HG02763 (cell line): Measurements from ENCODE around the gene CEP78.
A peak's percentile ranks its signal among the peaks of the same experiment; 100 is the strongest.
"Not testable (repeated sequence)": the region's sequence is repeated elsewhere in the genome, so short reads cannot be mapped to it uniquely, and the experiment has no call there.

Experiments used
- ATAC-seq: cut with Tn5 transposase; IDR thresholded peaks from one replicate; pipeline ENCODE4 v1.9.1; 2021; ENCODE audit warnings: mild to moderate bottlenecking, moderate library complexity; ENCODE audit not compliant: unreplicated experiment

Gene CEP78

DNA sequence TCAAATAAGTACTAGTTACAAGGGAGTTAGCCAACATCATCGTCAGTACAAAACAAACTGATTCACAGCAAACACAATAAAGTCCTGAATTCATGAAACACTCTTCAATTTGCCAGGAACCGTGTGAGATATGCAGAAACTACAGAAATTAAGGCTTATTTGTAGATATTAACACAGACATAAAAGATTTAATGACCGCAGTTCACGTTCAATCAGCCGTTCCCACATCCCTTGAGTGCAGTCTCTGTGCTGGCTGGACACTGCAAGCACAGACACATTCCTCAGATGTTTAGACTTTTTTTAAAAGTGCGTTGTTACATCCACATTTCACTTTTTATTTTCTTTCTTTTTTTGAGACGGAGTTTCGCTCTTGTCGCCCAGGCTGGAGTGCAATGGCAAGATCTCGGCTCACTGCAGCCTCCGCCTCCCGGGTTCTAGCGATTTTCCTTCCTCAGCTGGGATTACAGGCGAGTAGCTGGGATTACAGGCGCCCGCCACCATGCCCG, 566 bp upstream of the CEP78 start:
- ATAC-seq, result no peak

DNA sequence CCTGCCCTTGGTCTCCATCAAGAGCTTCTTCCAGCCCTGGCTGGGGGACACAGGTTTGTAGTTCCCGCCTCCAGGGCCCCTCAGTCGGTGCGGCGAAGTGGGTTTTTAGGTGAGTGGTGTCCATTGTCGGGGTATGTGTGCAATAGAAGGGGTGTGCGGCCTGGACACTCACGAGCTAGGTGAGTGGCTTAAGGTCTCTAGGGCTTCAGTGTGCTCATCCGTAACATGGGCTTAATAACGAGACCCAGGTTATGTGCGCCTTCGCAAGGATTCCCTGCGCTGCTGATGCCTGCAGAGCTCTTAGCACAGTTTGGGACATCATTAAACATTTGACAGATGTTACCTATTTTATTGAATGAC, 656 bp downstream of the CEP78 start:
- peak; percentile 10 for ATAC-seq

DNA sequence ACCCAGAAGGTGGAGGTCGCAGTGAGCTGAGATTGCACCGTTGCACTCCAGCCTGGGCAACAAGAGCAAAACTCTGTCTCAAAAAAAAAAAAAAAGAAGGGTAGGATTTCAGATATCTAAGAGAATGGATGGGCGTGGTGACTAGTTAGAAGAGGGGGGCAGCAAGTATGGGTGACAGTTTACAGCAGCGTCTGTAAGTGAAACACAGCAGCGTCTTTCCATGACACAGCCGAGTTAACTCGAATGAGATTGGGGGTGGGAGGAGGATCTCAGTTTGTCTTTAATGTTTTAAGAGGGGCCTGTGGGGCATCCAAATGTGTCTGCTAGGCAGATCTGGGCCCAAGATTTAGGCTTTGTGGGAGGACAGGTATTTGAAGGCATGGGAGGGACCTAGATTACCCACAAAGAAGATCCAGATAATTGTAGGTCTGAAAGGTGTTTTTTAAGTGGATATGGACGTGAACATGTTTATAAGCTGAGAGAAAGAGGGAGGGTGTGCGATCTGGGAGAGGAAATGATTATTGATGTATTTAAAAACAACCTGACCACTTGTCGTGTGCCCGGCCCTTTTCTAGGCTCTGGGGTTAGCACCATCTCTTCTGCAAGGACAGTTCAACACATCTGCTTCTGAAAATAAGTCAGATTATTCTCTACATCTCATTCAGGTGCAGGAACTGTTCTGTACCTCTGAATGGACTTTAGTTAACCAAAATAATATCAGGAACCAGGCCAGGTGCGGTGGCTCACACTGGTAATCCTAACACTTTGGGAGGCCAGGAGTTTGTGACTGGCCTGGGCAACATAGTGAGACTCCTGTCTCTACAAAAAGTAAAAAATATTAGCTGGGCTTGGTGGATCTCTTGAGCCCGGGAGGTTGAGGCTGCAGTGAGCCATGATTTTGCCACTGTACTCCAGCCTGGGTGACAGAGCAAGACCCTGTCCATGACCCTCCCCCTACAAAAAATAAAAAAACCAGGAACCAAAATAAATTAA, 2.5 kb downstream of the CEP78 start:
- no peak for ATAC-seq

DNA sequence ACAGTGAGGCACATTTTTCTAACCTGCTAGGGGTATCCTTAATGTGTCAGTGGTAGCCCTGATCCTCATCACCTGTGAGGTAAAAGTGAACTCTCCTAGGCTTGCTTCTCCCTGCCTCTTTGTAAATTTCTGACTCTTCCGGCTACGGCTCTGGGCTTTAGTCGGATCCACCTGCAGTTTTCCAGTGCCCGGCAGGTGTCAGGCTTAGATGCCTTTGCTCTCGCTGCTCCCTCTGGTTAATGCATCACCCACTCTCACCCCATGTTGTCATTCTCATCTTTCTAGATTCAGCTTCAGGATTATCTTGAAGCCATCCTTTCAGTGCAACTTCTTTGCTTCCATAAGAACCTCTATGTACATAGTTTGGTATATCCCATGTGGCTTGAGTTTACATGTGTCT, 3.6 kb downstream of the CEP78 start:
- ATAC-seq, result no peak

DNA sequence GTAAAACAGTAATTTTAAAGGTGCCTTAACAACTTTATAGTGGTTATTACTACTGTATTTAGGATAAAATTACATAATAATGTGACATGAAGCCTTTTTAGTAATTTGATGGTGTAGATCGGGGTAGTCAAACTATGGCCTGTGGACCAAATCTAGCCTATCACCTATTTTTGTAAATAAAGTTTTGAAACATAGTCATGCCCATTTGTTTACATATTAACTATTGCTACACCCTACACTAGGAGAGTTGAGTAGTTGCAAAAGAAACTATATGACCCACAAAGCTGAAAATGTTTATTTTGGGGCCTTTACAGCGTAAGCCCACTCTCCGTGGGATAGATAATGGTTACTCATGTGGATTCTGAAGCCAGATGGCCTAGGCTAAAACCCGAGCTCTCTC, 6.2 kb downstream of the CEP78 start:
- ATAC-seq, result no peak

DNA sequence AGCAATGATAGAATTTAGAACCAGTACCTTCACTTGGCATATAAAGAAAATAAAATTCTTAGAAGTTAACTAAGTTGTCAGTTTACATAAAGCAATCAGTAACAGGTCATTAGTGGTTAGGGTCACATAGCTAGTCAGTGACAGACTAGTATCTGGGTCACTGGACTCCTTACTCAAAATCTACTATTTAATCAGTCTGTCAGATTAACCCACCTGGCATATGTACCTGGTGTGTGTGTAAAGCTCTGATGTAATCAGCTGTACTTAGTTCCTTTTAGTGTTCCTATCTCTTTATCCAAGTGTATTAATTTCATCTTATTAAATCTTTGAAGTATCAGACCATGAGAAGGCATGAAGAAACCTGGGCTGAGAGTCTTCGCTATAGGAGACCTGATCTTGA, 7.3 kb downstream of the CEP78 start:
- no peak for ATAC-seq

DNA sequence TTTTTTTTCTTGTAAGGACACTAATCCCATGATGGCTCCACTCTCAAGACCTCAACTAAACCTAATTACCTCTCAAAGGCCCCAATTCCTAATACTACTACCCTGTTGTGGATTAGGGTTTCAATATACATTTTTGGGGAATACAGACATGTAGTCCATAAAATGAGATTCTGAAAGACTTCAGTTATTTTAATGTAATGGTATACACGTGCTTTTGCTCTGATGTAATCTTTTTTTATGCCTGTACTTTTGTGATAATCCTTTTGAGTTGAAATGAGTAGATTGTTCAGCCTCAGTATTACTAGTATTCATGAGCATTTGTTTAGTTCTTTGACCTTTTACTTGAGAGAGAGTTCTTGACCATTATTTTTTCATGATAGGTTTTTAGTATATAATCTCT, 9.5 kb downstream of the CEP78 start:
- ATAC-seq, result no peak

DNA sequence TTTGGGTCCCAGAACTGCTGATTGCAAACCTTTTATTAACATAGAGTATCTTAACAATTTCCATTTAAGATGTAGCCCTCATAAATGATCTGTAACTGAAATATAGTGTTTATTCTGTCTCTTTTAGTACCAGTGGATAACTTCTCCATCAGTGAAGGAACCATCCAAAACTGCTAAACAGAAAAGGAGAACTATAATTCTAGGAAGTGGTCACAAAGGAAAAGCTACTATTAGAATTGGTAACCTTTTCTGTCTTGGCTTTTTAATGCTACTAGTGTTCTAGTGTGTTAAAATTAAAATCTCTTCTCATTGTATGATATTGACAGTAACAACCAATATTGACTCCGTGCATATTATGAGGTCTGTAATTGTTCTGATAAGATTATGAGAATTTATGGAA, 12.8 kb downstream of the CEP78 start:
- ATAC-seq, result no peak

DNA sequence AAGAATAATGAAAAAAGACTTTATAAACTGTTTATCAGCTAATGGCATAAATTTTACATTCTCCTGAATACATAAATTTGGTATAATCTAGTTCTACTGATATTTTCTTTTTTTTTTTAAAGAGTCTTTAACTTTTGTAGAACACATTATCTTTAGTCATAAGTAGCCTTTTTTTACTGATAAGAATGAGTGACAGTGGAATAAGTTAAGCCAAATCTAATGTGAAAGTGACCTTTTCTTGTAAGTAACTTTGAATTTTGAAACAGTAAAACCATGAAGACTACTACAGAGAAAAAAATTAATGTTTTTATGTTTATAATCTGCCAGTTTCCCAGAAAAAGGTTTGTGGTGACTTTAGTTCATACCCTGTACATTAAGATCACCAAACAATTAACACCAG, 13.7 kb downstream of the CEP78 start:
- ATAC-seq, result no peak

DNA sequence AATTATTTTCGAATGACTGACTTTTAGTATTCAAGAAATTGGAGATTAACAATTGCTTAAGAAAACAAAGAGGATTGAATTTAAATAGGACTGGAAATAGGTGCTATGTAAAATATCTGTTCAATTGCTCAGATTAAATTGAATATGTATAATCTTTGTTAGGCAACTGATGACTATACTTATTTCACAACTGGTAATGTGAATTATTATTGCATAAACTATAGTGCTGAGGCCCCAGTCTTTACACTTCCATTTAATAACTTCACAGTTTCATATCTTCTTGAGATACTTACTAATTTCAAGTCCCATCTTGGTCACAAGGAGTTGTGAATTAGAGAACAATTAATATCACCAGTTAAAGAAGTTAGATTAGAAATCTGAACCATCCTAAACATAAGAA, 16.7 kb downstream of the CEP78 start:
- ATAC-seq, result no peak

DNA sequence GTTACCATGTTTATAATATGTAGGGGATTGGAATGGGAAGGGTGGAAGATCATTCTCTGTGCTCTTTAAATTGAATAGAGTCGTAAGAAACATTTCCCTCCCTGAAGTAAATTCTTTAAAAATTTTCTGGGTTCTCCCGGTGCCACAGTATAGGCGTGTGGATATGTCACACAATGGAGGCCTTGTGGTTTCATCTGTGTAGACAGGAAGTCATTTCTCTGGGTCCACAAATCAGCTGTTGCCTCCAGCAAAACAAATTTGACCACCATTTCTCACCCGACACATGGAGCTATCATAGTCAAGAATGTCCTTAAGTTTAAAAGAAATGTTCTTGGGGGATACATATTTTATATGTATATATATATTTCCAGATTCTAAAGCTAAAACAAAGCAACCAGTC, 17.4 kb downstream of the CEP78 start:
- no peak for ATAC-seq

DNA sequence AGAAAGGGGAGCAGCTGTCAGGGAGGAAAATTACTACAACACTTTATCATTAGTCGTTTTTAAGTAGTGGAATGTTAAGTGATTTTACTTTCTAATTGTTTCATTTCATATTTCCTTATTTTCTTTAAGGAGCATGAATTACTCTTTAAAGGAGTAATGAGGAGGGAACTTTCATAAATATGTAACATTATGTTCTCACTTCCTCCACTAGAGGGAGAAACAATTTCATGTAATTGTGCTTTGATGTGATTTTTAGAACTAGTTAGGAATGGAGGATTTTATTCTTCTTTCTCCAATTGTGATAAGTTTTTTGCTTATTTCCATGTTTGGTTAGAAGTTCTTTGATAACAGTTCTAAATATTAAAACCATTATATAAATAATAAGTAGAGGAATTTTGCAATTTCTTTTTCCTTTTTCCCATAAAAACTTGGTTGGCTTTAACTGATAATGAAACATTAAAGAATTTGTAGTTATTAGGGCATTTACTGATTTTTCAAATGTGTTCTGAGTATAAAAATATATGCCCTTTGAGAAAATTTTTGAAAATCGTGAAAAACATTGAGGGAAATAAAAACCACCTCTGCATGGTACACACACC, 25.6 kb downstream of the CEP78 start:
- ATAC-seq, result no peak

DNA sequence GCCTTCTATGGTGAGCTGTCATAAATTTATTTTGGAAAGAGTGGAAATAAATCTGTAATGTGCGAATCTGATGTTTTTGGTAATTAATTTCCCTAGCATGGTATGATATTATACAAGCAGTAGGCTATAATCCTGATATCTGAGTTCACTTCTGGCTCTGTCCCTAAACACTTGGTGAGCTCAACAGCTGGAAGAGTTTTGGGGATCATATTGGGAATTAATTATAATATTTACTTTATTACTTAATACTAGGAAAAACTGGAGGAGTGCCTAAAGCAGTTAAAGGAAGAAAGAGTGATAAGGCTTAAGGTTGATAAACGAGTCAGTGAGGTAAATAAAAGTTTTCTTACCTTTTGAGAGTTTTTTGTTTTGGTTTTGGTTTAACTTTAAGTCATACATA, 26.8 kb downstream of the CEP78 start:
- no peak for ATAC-seq

DNA sequence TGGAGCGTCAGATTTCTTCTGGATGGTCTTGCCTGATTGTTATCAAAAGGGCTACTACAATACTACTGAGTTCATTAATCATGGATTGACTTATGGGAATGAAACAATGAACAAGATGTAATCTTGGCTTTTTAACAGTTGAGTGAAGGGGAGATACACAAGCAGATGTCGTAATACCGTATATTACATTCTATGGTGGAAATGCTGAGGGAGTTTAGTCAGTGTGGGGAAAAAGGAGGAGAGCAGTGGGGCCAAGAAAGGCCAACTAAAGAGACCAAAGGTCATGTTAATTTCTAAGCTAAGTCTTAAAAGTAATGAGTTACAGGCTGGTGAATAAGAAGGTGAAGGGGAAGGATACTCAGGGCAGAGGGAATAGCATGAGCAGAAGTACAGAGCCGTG, 32.0 kb downstream of the CEP78 start:
- no peak for ATAC-seq

DNA sequence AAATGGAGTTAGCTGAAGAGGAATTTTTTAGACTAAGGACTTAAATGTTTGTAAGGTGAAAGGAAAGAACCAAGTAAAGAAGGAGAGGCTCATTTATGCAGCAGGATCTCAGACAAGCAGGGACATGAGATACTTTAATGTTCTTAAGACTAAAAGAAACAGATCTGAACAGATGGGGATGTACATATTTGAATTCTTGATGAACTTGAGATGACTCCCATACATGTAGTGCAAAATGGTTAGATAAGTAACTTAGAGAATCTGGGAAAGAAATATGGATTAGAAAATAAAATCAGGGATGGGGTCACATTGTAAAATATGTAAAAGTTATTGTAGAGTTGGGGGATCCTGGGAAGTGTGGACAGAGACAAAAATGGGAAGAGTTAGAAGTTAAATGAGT, 33.9 kb downstream of the CEP78 start:
- ATAC-seq, result no peak

DNA sequence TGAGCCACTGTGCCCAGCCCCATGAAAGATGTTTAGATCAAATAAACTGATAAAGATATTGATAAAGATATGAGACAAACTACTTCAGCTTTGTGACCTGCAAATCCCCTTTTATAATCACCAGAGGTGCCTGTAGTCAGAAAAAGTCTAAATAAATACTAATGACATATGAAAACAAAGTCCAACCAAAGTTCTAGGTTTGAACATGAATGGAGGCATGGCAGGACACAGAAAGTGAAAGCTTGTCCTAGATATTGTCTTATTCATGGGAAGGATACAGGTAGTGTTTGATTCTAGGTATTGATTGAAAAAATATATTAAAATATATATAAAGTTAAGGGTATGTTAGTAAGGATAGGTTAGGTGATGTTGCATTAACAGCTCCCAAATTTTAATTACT, 36.4 kb downstream of the CEP78 start:
- no peak for ATAC-seq

DNA sequence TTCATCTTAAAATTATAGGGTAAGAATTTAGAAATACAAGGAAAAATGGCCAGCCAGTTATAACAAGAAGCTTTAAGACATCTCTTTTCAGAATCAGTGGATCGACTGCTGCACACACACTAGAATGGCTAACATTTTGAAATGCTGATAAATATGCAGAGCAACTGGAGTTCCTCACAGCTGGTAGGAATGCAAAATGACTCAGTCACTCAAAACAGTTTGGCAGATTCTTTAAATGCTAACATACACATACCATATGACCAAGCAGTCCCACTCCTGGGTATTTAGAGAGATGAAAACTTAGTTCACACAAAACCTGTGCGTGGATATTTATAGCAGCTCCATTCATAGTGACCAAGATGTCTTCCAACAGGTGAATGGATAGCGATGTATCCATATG, 37.9 kb downstream of the CEP78 start:
- ATAC-seq, result no peak

DNA sequence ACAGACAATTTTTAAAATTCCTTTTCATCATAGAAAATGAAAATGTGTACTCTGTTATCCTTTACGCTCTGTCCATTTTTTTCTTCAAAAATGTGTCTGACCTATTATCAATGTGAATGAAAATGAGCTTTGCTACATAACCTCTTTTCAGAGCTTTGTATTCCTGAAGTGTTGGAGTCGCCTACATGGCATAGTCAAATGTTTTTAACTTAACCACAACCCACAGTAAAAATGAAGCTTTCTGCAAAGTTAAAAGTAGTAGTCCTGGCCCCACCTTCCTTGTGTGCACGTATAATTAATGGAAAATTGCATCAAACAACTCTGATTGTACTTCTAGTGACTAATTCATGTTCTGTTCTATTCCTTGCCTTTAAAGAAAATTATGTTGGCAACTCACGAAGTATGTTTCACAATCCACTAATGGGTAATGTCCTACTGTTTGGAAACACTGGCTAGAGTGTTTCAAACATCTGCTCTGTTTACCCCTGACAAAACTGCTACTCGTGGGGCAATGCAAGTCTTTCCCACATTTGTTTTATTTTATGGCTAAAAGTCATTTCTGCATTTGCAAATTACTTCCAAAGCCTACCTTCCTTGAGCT, 42.4 kb downstream of the CEP78 start:
- ATAC-seq, result no peak

DNA sequence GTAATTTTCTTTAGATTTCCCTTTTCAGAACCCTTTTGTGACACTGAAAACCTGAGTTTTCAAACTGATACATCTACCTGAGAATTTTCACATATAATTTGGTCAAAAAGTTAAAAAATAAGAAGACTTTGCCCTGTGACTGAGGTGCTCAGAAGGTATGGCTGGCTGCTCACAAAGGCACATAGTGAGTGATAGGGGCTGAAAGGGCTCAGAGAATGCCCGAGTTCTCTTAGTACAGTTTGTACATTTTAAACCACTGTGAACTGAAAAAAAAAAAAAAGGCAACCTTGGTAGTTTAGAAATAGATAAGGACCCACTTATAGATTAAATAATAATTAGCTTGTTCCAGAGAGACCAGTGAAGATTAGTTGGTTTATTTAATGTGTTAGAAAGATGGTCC, 42.9 kb downstream of the CEP78 start:
- ATAC-seq, result no peak

DNA sequence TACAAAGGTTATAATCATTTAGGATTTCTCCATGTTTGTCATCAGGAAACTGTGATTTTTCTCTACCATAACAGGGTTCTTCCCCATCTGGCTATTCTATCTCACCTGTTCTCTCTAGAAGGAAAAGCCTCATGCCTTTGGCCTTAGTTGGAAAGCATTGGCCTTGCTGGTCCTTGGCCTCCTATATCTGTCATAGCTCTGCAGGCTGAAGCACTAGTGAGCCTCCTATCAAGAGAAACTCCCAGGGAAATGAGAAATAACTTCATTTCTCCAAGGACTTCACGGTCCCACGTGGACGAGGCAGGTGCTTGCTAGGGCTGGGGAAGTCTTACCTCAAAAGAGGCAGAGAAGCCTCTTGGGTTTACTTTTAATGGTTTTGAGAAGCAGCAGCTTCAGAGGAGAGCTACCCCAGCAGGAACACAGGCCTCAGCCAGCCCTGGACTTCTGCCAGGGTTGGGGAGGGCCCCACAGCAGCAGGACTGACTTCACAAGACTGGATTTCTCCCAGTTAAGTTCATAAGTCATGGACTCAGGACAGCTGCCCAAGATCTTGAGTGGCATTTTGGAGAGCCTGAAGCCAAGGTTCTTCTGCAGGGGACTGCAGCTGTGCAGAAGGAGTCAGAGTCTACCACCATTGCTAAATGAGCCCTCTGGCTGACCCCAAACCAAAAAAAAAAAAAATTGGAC, 45.2 kb downstream of the CEP78 start:
- ATAC-seq, result no peak

DNA sequence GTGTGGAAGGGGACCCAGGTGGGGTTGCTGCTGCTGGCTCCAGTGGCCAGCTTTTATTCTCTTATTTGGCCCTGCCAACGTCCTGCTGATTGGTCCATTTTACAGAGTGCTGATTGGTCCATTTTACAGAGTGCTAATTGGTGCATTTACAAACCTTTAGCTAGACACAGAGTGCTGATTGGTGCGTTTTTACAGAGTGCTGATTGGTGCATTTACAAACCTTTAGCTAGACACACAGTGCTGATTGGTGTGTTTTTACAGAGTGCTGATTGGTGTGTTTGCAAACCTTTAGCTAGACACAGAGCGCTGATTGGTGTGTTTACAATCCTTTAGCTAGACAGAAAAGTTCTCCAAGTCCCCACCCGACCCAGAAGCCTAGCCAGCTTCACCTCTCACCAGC, 48.3 kb downstream of the CEP78 start:
- not testable (repeated sequence) for ATAC-seq
